HepG2 (cell line): ENCODE results near the gene EIF5A2. TPM values are rescaled to one million over a fixed set of nuclear protein-coding genes. Genes with fewer than 3 reads are reported as not detected.

Experiments
- EED ChIP-seq: sonication (generic); formaldehyde crosslinking; IDR thresholded peaks from 2 replicates; pipeline ENCODE4 v1.5.0; 2020; ENCODE audit warnings: mild to moderate bottlenecking, missing genetic modification reagents
- HES4 ChIP-seq: sonication (generic); formaldehyde crosslinking; IDR thresholded peaks from 2 replicates; pipeline ENCODE4 v1.9.0; 2021; ENCODE audit warnings: mild to moderate bottlenecking, missing genetic modification reagents, borderline replicate concordance
- RELA ChIP-seq: sonication (generic); formaldehyde crosslinking; IDR thresholded peaks from 2 replicates; pipeline ENCODE4 v1.4.0; 2020; ENCODE audit warnings: missing genetic modification reagents
- SKI ChIP-seq: fragments of 450-650 bp; IDR thresholded peaks from one replicate; pipeline ENCODE4 v1.6.1; 2018; ENCODE audit warnings: mild to moderate bottlenecking; ENCODE audit not compliant: partially characterized antibody
- SMAD9 ChIP-seq: sonication (generic); formaldehyde crosslinking; IDR thresholded peaks from 2 replicates; pipeline ENCODE4 v1.5.1; 2020; ENCODE audit warnings: mild to moderate bottlenecking, missing genetic modification reagents
- SMYD3 ChIP-seq: sonication (generic); formaldehyde crosslinking; IDR thresholded peaks from 2 replicates; pipeline ENCODE4 v1.8.1; 2023; ENCODE audit warnings: mild to moderate bottlenecking, missing genetic modification reagents
- TBP ChIP-seq: sonication (generic); formaldehyde crosslinking; IDR thresholded peaks from 2 replicates; pipeline ENCODE4 v1.5.0; 2020; ENCODE audit warnings: missing genetic modification reagents
- TP53 ChIP-seq: sonication (generic); formaldehyde crosslinking; conservative IDR thresholded peaks from 2 replicates; pipeline ENCODE4 v1.4.0; 2020; ENCODE audit warnings: missing genetic modification reagents
- ZFP36L2 ChIP-seq: sonication (generic); formaldehyde crosslinking; IDR thresholded peaks from 2 replicates; pipeline ENCODE4 v1.4.0; 2020; ENCODE audit warnings: missing genetic modification reagents
- ZNF382 ChIP-seq: sonication (generic); formaldehyde crosslinking; IDR thresholded peaks from 2 replicates; pipeline ENCODE4 v1.5.0; 2020; ENCODE audit warnings: missing genetic modification reagents, mild to moderate bottlenecking, borderline replicate concordance
- ZNF841 ChIP-seq: sonication (generic); formaldehyde crosslinking; IDR thresholded peaks from 2 replicates; pipeline ENCODE4 v1.8.1; 2023; ENCODE audit warnings: missing genetic modification reagents, borderline replicate concordance
- polyA plus RNA-seq, 8 experiments: library from polyadenylated mRNA; depleted of rRNA in 3 of 8; stranded (reverse) in 7 of 8; unstranded in 1 of 8; fragments of >200 nt; fragmentation: Illumina TruSeq in 4 of 8; extraction: Trizol in 4 of 8; gene quantifications; 2 replicates each; pipeline versions ENCODE4 v1.2.1 to v1.2.3, GENCODE V29; 2011 to 2016; ENCODE audit warnings: low read depth in 4 of 8, missing spikeins in 1 of 8, mixed read lengths in 1 of 8; ENCODE audit not compliant: insufficient read depth in 1 of 8
- total RNA-seq, 5 experiments: library from RNA; depleted of rRNA; stranded (reverse); fragments of >200 nt; fragmentation: Illumina TruSeq; extraction: Trizol; gene quantifications; 2 replicates each; pipeline ENCODE4 v1.2.3, GENCODE V29; 2016; ENCODE audit warnings: low read depth in 1 of 5
- TF ChIP-seq, protein P1 (sequence below): IDR thresholded peaks from 2 replicates; pipeline ENCODE4 v1.6.1; 2016; ENCODE audit warnings: missing compliant biosample characterization, missing genetic modification reagents, borderline replicate concordance
- TF ChIP-seq, protein P2 (sequence below): sonication (generic); formaldehyde crosslinking; IDR thresholded peaks from 2 replicates; pipeline ENCODE4 v1.5.0; 2020; ENCODE audit warnings: mild to moderate bottlenecking, low read depth, missing genetic modification reagents, borderline replicate concordance
- TF ChIP-seq, protein P3 (sequence below): IDR thresholded peaks from 2 replicates; pipeline ENCODE4 v1.6.1; 2016; ENCODE audit warnings: missing genetic modification reagents, missing compliant biosample characterization
- TF ChIP-seq, protein P4 (sequence below): sonication (generic); formaldehyde crosslinking; IDR thresholded peaks from 2 replicates; pipeline ENCODE4 v1.5.0; 2020; ENCODE audit warnings: missing genetic modification reagents, mild to moderate bottlenecking, borderline replicate concordance
- TF ChIP-seq, protein P5 (sequence below): sonication (generic); formaldehyde crosslinking; IDR thresholded peaks from 2 replicates; pipeline ENCODE4 v1.9.0; 2021; ENCODE audit warnings: missing genetic modification reagents, borderline replicate concordance
- TF ChIP-seq, protein P6 (sequence below): sonication (generic); formaldehyde crosslinking; IDR thresholded peaks from 2 replicates; pipeline ENCODE4 v1.5.0; 2020; ENCODE audit warnings: missing genetic modification reagents, mild to moderate bottlenecking, borderline replicate concordance
- TF ChIP-seq, protein P7 (sequence below): sonication (generic); formaldehyde crosslinking; IDR thresholded peaks from 2 replicates; pipeline ENCODE4 v1.8.0; 2022; ENCODE audit warnings: mild to moderate bottlenecking, missing genetic modification reagents

EIF5A2 gene
- total and polyA plus RNA-seq, 2 of the 13 experiments (the other 11 are each of a cell fraction or from before 2014, with no cell fraction given) = 3.5 to 9.4 TPM

DNA sequence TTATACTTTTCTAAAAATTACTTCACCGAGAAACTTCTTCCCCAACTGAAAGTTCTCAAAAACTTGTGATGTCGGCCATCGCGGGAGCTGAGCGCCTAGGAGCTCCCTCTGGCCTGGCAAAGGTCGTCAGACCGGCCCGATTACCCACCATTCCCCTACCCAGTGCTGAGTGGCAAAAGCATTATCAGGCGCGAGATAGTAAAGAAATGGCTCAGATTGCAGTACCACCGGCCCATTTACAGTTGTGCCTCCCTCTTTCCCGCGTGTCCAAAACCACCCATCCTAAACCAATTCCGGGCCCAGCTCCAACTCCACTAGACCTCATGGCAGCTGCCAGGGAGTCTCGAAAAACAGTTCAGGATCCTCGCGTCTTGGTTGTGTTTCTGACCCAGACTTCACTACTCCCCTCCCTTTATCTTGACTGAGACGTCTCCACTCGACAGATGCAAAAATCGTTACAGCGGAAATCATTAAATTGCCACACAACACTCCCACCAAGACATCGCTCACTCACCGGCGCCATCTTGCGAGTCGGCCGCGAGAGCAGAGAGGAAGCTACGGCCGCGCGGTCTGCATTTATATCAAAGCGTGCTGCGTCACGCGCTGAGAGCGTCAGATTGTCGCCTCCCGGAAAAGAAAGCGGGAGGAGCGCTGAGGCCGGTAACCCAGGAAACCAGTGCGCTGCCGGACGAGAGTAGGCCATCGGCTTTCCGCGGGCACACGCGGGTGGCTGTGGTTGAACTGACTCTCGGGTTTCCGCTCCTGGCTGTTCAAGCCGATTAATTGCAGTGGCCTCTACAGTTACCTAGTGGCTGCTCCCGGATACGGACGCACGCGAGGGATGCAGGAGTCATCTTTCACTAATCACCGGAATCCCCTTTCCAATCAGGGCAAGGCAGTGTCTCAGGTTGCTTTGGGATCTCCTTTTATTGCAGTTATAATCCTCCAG lies 38.5 kb downstream of the EIF5A2 start, which contains the start of gene RPL22L1 (continued):
- TF ChIP-seq, protein P1, sequence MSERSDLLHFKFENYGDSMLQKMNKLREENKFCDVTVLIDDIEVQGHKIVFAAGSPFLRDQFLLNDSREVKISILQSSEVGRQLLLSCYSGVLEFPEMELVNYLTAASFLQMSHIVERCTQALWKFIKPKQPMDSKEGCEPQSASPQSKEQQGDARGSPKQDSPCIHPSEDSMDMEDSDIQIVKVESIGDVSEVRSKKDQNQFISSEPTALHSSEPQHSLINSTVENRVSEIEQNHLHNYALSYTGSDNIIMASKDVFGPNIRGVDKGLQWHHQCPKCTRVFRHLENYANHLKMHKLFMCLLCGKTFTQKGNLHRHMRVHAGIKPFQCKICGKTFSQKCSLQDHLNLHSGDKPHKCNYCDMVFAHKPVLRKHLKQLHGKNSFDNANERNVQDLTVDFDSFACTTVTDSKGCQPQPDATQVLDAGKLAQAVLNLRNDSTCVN (CRISPR knock-in tag) = no peak
- TF ChIP-seq RELA (no peak), SMAD9 (CRISPR knock-in tag) (no peak), SKI (no peak), TBP (no peak), TP53 (CRISPR knock-in tag) (no peak), SMYD3 (CRISPR knock-in tag) (peak; percentile 93), ZFP36L2 (CRISPR knock-in tag) (no peak), EED (CRISPR knock-in tag) (peak; percentile 86), ZNF382 (CRISPR knock-in tag) (no peak), HES4 (CRISPR knock-in tag) (peak; percentile 59; the same call in 1 of the 2 replicates), ZNF841 (CRISPR knock-in tag) (no peak)
- TF ChIP-seq, protein P2, sequence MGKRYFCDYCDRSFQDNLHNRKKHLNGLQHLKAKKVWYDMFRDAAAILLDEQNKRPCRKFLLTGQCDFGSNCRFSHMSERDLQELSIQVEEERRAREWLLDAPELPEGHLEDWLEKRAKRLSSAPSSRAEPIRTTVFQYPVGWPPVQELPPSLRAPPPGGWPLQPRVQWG = no peak
- TF ChIP-seq, protein P3, sequence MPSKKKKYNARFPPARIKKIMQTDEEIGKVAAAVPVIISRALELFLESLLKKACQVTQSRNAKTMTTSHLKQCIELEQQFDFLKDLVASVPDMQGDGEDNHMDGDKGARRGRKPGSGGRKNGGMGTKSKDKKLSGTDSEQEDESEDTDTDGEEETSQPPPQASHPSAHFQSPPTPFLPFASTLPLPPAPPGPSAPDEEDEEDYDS = peak; percentile 99
- TF ChIP-seq, protein P4, sequence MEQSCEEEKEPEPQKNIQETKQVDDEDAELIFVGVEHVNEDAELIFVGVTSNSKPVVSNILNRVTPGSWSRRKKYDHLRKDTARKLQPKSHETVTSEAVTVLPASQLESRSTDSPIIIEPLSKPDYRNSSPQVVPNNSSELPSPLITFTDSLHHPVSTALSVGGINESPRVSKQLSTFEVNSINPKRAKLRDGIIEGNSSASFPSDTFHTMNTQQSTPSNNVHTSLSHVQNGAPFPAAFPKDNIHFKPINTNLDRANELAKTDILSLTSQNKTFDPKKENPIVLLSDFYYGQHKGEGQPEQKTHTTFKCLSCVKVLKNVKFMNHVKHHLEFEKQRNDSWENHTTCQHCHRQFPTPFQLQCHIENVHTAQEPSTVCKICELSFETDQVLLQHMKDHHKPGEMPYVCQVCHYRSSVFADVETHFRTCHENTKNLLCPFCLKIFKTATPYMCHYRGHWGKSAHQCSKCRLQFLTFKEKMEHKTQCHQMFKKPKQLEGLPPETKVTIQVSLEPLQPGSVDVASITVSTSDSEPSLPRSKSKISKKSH (CRISPR knock-in tag) = no peak; the same call in 1 of the 2 replicates
- TF ChIP-seq, protein P5, sequence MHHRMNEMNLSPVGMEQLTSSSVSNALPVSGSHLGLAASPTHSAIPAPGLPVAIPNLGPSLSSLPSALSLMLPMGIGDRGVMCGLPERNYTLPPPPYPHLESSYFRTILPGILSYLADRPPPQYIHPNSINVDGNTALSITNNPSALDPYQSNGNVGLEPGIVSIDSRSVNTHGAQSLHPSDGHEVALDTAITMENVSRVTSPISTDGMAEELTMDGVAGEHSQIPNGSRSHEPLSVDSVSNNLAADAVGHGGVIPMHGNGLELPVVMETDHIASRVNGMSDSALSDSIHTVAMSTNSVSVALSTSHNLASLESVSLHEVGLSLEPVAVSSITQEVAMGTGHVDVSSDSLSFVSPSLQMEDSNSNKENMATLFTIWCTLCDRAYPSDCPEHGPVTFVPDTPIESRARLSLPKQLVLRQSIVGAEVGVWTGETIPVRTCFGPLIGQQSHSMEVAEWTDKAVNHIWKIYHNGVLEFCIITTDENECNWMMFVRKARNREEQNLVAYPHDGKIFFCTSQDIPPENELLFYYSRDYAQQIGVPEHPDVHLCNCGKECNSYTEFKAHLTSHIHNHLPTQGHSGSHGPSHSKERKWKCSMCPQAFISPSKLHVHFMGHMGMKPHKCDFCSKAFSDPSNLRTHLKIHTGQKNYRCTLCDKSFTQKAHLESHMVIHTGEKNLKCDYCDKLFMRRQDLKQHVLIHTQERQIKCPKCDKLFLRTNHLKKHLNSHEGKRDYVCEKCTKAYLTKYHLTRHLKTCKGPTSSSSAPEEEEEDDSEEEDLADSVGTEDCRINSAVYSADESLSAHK (CRISPR knock-in tag) = no peak
- TF ChIP-seq, protein P6, sequence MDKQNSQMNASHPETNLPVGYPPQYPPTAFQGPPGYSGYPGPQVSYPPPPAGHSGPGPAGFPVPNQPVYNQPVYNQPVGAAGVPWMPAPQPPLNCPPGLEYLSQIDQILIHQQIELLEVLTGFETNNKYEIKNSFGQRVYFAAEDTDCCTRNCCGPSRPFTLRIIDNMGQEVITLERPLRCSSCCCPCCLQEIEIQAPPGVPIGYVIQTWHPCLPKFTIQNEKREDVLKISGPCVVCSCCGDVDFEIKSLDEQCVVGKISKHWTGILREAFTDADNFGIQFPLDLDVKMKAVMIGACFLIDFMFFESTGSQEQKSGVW (CRISPR knock-in tag) = no peak
- TF ChIP-seq, protein P7, sequence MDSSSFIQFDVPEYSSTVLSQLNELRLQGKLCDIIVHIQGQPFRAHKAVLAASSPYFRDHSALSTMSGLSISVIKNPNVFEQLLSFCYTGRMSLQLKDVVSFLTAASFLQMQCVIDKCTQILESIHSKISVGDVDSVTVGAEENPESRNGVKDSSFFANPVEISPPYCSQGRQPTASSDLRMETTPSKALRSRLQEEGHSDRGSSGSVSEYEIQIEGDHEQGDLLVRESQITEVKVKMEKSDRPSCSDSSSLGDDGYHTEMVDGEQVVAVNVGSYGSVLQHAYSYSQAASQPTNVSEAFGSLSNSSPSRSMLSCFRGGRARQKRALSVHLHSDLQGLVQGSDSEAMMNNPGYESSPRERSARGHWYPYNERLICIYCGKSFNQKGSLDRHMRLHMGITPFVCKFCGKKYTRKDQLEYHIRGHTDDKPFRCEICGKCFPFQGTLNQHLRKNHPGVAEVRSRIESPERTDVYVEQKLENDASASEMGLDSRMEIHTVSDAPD (CRISPR knock-in tag) = peak; percentile 92
